AG08395 (cell line): Measurements from ENCODE around the gene ADRA2C.

Source experiments
- DNase-seq: peaks from one replicate; pipeline ENCODE4 v3.0.0; 2012; ENCODE audit warnings: mixed read lengths, low spot score

The ADRA2C gene

GRCh38 chr4:3733195-3733594 lies 33.0 kb upstream of the ADRA2C start:
- DNase-seq: no peak

- no peak for DNase-seq
These were observed 31.0 kb upstream of the ADRA2C start for GRCh38 chr4:3735196-3735595.

GRCh38 chr4:3736290-3736689 lies 29.9 kb upstream of the ADRA2C start:
- DNase-seq: no peak

GRCh38 chr4:3736806-3737205 lies 29.4 kb upstream of the ADRA2C start:
- no peak for DNase-seq

- no peak for DNase-seq
These were observed 26.6 kb upstream of the ADRA2C start for GRCh38 chr4:3739577-3739976.

GRCh38 chr4:3740256-3740655 lies 25.9 kb upstream of the ADRA2C start:
- DNase-seq: no peak

- DNase-seq: no peak
These were observed 24.8 kb upstream of the ADRA2C start for GRCh38 chr4:3741217-3742011.

- no peak for DNase-seq
These were observed 23.6 kb upstream of the ADRA2C start for GRCh38 chr4:3742610-3743009.

GRCh38 chr4:3744232-3744631 lies 22.0 kb upstream of the ADRA2C start:
- DNase-seq: no peak

GRCh38 chr4:3744901-3745300 lies 21.3 kb upstream of the ADRA2C start:
- no peak for DNase-seq

GRCh38 chr4:3745886-3746656 lies 20.1 kb upstream of the ADRA2C start:
- DNase-seq: no peak

GRCh38 chr4:3746701-3747580 lies 19.2 kb upstream of the ADRA2C start:
- no peak for DNase-seq

- DNase-seq: no peak
These were observed 18.6 kb upstream of the ADRA2C start for GRCh38 chr4:3747581-3747904.

- no peak for DNase-seq
These were observed 17.9 kb upstream of the ADRA2C start for GRCh38 chr4:3748136-3748898.

- no peak for DNase-seq
These were observed 17.1 kb upstream of the ADRA2C start for GRCh38 chr4:3749081-3749480.

- no peak for DNase-seq
These were observed 15.9 kb upstream of the ADRA2C start for GRCh38 chr4:3750334-3750733.

- no peak for DNase-seq
These were observed 14.2 kb upstream of the ADRA2C start for GRCh38 chr4:3752022-3752421.

GRCh38 chr4:3753726-3754412 lies 12.3 kb upstream of the ADRA2C start:
- DNase-seq: no peak

GRCh38 chr4:3756343-3757059 lies 9.7 kb upstream of the ADRA2C start:
- DNase-seq: peak; percentile 17

- DNase-seq: no peak
These were observed 6.9 kb upstream of the ADRA2C start for GRCh38 chr4:3759236-3759635.

GRCh38 chr4:3760346-3760745 lies 5.8 kb upstream of the ADRA2C start:
- DNase-seq: no peak
